ENCODE data around the gene HMGCR.
A peak's percentile ranks its signal among the peaks of the same experiment; 100 is the strongest.
"Not testable (repeated sequence)": the region's sequence is repeated elsewhere in the genome, so short reads cannot be mapped to it uniquely, and the experiment has no call there.

The HMGCR gene

DNA sequence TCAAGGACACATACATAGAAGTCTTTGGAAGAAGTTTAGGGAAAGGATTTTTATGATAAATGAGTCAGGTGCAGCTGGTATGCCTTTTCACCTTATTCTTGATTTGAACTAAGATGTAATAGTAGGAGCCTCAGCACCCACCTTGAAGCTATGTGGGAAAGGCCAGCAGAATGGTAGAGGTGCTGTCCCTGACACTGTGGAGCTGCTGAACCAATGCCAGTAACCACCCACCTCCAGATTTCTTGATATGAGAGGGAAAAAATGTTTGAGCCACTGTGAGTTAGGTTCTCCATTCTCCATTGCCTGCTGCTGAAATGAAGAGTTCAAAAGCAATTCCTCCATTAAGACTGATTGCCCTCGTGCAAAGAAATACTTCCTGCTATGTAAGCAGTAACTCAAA is 12.2 kb upstream of the HMGCR start:
- no peak for TF ChIP-seq PAX5 (IDR thresholded peaks at IDR 0.05; ENCODE audit: insufficient read depth, low read length, severe bottlenecking)
- no peak for TF ChIP-seq TAF1 (IDR thresholded peaks at IDR 0.05; ENCODE audit: low read depth, low read length)
- TF ChIP-seq POLR2A (IDR thresholded peaks at IDR 0.05; ENCODE audit: low read depth, low read length): no peak
- TF ChIP-seq POU2F2 (IDR thresholded peaks at IDR 0.05; ENCODE audit: low read depth, low read length): no peak
- TF ChIP-seq SPI1 (IDR thresholded peaks at IDR 0.05; ENCODE audit: low read depth, low read length): no peak
- no peak for TF ChIP-seq POLR2AphosphoS5 (IDR thresholded peaks at IDR 0.05; ENCODE audit: low read depth, low read length)
- FAIRE-seq: no peak

DNA sequence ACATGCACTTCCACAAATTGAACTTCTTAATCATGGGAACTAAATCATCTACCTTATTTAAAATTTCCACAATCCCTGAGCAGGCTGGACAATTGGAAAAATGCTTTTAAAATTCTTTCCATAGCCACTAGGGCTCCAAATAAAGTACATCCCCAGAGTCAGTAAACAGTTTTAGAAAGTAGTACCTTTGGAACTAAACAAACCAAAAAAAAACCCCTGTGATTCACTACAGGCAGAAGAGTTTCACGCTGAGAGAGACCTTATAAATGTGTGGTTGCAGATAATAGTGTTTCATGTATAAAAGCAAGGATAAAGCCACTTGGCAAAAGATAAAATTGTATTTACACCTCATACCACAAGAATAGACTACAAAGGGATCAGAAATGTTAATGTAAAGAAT is 11.8 kb upstream of the HMGCR start:
- no peak for DNase-seq (ENCODE audit: insufficient read length, low spot score)
- TF ChIP-seq SPI1 (IDR thresholded peaks at IDR 0.05; ENCODE audit: low read depth, low read length): no peak
- no peak for TF ChIP-seq POLR2AphosphoS5 (IDR thresholded peaks at IDR 0.05; ENCODE audit: low read depth, low read length)
- no peak for FAIRE-seq

More for the DNA sequence above, 12.2 kb upstream of the HMGCR start:
- no peak for DNase-seq (ENCODE audit: insufficient read length, low spot score)

DNA sequence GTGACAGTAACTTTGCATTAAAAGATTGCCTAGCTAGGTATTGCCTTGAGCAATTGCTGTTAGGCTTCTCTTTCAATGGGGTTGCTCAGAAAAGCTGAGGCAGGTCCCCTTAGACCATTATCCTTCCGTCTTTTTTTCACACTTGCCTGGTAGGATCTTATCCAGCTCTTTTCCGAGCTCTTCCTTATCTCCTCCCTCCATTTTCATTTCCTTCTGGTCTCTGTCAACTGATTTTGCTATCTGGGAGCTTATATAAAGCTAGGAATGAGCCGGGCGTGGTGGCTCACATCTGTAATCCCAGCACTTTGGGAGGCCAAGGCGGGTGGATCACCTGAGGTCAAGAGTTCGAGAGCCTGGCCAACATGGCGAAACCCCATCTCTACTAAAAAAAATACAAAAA is 6.6 kb upstream of the HMGCR start:
- FAIRE-seq (no peak), DNase-seq (ENCODE audit: insufficient read length, low spot score) (no peak)
- TF ChIP-seq POLR2A (IDR thresholded peaks at IDR 0.05; ENCODE audit: low read depth, low read length) (no peak), PAX5 (IDR thresholded peaks at IDR 0.05; ENCODE audit: insufficient read depth, low read length, severe bottlenecking) (no peak), POU2F2 (IDR thresholded peaks at IDR 0.05; ENCODE audit: low read depth, low read length) (no peak), TAF1 (IDR thresholded peaks at IDR 0.05; ENCODE audit: low read depth, low read length) (no peak), SPI1 (IDR thresholded peaks at IDR 0.05; ENCODE audit: low read depth, low read length) (no peak), POLR2AphosphoS5 (IDR thresholded peaks at IDR 0.05; ENCODE audit: low read depth, low read length) (no peak)

DNA sequence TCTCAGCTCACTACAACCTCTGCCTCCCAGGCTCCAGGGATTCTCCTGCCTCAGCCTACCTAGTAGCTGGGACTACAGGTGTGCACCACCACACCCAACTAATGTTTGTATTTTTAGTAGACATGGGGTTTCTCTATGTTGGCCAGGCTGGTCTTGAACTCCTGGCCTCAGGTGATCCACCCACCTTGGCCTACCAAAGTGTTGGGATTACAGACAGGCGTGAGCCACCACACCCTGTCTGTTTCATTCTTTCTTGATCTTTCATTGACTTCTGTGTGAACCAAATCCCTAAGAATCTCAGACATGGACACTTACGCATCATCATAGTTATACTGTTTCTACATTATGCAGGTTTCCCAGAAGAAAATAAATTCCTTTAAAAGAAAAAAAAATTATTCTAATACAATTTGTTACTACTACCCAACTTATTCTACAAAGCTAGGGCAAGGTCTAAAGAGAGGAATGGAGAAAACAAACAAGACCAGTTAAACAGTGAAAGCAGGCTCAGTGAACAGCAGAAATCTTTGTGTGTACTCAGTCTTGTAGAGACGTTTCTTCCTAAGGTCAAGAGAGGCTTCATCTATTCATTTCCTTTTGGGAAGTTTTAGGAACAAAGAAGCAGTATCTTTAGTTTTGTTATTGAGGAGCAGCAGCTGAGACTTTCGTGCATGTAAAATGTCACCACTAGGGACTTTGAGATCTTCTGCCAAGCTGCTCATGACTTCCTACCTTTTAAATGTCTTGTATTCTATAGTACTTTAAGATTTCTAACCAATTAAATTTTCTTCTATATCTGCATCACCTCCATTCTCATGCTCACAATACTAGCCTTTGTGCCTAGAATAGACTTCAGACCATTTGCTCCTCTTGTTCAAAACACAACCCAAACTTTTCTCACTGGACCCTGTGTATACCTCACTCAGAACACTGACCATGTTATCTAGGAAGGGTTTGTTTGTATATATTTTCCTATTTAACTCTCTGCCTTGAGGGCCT is 5.6 kb upstream of the HMGCR start:
- TF ChIP-seq PAX5 (IDR thresholded peaks at IDR 0.05; ENCODE audit: insufficient read depth, low read length, severe bottlenecking) (no peak), POLR2A (IDR thresholded peaks at IDR 0.05; ENCODE audit: low read depth, low read length) (no peak), TAF1 (IDR thresholded peaks at IDR 0.05; ENCODE audit: low read depth, low read length) (no peak), SPI1 (IDR thresholded peaks at IDR 0.05; ENCODE audit: low read depth, low read length) (no peak), POU2F2 (IDR thresholded peaks at IDR 0.05; ENCODE audit: low read depth, low read length) (no peak), POLR2AphosphoS5 (IDR thresholded peaks at IDR 0.05; ENCODE audit: low read depth, low read length) (no peak)
- DNase-seq (ENCODE audit: insufficient read length, low spot score): no peak
- no peak for FAIRE-seq

DNA sequence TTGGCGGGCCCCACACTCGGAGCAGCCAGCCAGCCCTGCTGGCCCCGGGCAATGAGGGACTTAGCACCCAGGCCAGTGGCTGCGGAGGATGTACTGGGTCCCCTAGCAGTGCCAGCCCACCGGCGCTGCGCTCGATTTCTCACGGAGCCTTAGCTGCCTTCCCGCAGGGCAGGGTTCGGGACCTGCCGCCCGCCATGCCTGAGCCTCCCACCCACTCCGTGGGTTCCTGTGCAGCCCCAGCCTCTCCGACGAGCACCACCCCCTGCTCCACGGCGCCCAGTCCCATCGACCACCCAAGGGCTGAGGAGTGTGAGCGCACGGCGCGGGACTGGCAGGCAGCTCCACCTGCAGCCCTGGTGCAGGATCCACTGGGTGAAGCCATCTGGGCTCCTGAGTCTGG is 3.3 kb upstream of the HMGCR start:
- not testable (repeated sequence) for DNase-seq (ENCODE audit: insufficient read length, low spot score); FAIRE-seq

DNA sequence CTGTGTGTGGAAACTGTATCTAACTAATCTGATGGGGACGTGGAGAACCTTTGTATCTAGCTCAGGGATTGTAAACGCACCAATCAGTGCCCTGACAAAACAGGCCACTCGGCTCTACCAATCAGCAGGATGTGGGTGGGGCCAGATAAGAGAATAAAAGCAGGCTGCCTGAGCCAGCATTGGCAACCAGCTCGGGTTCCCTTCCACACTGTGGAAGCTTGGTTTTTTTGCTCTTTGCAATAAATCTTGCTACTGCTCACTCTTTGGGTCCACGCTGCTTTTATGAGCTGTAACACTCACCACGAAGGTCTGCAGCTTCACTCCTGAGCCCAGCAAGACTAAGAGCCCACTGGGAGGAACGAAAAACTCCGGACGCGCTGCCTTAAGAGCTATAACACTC is 2.6 kb upstream of the HMGCR start:
- not testable (repeated sequence) for DNase-seq (ENCODE audit: insufficient read length, low spot score); FAIRE-seq

DNA sequence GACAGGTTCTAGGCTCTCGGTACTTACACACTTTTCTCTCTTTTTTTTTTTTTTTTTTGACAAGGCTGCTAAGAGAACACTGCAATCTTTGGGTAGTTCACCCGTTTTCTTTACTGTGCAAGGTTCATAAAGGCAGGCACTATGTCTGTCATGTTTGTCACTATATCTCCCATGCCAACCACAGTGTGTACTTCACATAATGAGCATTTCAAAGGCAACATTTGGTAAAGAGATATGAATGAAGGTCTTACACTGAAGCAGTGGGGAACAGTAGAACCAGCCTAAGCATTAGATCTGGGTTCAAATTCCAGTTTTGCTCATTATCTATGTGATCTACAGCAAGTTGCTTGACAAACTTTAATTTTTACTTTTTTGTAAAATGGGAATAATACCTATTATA is 1.5 kb upstream of the HMGCR start:
- TF ChIP-seq POLR2AphosphoS5 (IDR thresholded peaks at IDR 0.05; ENCODE audit: low read depth, low read length): no peak
- DNase-seq (ENCODE audit: insufficient read length, low spot score): no peak
- FAIRE-seq: peak; percentile 16

DNA sequence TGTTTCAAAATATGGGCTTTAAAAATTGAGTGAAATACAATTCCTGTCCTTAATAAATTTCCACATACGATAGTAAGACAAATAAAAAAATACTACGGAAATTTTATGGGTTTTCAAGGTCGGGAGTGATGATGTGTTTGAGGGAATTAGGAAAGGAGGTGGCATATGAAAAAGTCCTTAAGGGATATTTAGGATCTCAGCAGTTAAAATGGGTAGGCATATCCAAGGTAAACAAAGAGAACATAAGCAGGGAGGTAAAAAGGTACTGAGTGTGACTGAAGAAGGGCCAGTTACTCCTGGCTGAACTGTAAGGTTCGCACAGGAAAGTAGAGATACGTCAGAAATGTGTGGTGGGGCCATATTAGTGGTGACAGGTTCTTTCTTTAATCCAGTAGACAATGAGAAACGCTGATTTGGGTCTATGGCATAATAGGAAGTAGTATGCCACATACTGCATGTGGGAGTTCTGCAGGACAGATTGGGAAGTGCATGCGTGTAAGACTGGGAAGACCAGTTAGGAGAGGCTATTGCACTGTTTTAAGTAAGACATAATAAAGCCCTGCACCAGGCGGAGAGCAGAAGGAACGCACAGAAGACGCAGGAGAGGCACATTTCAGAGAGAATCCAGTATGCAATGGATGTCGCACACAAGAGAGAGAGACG is 937 bp upstream of the HMGCR start:
- DNase-seq (ENCODE audit: insufficient read length, low spot score) (peak; percentile 17), FAIRE-seq (peak; percentile 66)
- TF ChIP-seq POLR2A (IDR thresholded peaks at IDR 0.05; ENCODE audit: low read depth, low read length) (no peak), POU2F2 (IDR thresholded peaks at IDR 0.05; ENCODE audit: low read depth, low read length) (no peak), SPI1 (IDR thresholded peaks at IDR 0.05; ENCODE audit: low read depth, low read length) (no peak), PAX5 (IDR thresholded peaks at IDR 0.05; ENCODE audit: insufficient read depth, low read length, severe bottlenecking) (no peak), TAF1 (IDR thresholded peaks at IDR 0.05; ENCODE audit: low read depth, low read length) (no peak), POLR2AphosphoS5 (IDR thresholded peaks at IDR 0.05; ENCODE audit: low read depth, low read length) (no peak)

DNA sequence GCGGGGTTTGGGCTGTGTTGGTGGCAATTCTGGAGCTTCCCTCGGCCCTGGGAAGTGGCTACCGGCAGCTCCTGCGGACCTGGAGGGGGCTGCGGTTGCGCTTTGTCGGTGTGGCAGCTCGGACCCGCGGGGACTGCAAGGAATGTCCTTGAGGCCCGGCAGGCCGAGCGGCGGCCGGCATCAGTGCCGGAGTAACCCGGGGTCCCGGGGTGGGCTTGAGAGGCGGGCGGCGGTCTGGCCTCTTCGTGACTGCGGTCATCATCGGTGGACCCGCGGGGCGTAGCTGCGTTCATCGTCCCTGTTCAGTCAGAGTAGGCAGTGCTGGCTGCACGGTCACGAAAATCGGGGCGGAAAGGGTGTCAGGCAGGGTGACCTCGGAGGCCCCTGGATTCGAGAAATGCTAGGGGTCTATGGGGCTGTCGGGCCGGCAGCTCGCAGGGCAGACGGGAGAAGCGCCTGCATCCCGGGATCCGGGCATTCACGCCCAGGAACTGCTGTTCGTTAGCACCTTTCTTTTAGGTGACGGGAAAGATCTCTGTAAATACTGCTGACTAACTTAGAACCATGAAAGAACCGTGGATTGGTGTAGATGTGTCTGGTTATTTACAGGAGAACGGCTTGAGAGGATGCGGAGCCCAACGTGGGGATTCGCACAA is 474 bp downstream of the HMGCR start:
- peak; percentile 16 for FAIRE-seq
- TF ChIP-seq POLR2AphosphoS5 (IDR thresholded peaks at IDR 0.05; ENCODE audit: low read depth, low read length) (no peak), PAX5 (IDR thresholded peaks at IDR 0.05; ENCODE audit: insufficient read depth, low read length, severe bottlenecking) (no peak), POLR2A (IDR thresholded peaks at IDR 0.05; ENCODE audit: low read depth, low read length) (no peak), SPI1 (IDR thresholded peaks at IDR 0.05; ENCODE audit: low read depth, low read length) (no peak), POU2F2 (IDR thresholded peaks at IDR 0.05; ENCODE audit: low read depth, low read length) (no peak), TAF1 (IDR thresholded peaks at IDR 0.05; ENCODE audit: low read depth, low read length) (no peak)
- no peak for DNase-seq (ENCODE audit: insufficient read length, low spot score)

DNA sequence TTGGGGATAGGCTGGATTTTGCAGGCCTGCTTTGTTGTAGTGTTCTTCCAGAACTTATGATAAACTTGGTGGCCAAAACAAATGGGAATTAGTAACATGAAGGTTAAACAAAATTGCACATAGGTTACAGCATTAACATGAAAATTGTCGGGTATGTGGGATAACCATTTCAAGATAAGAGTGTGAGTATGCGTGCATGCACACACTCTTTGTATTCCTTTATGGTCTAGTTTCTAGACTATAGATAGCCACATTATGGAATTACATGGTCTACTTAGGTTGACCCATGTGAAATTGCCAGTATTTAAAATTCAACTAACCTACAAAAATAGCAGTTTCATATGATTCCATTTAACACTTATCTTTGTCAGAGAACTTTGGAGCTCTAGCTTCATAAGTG is 1.4 kb downstream of the HMGCR start:
- no peak for TF ChIP-seq POLR2AphosphoS5 (IDR thresholded peaks at IDR 0.05; ENCODE audit: low read depth, low read length)
- no peak for TF ChIP-seq POLR2A (IDR thresholded peaks at IDR 0.05; ENCODE audit: low read depth, low read length)
- TF ChIP-seq SPI1 (IDR thresholded peaks at IDR 0.05; ENCODE audit: low read depth, low read length): no peak
- no peak for TF ChIP-seq TAF1 (IDR thresholded peaks at IDR 0.05; ENCODE audit: low read depth, low read length)
- no peak for TF ChIP-seq PAX5 (IDR thresholded peaks at IDR 0.05; ENCODE audit: insufficient read depth, low read length, severe bottlenecking)
- TF ChIP-seq POU2F2 (IDR thresholded peaks at IDR 0.05; ENCODE audit: low read depth, low read length): no peak
- peak; percentile 20 for FAIRE-seq
- DNase-seq (ENCODE audit: insufficient read length, low spot score): no peak

All from GM12891 (cell line).